HepG2 (cell line): ENCODE measurements around the gene PDPK1. TPM values are rescaled to one million over a fixed set of nuclear protein-coding genes. Genes with fewer than 3 reads are reported as not detected.

Source experiments
- FOSL1 ChIP-seq: sonication (generic); formaldehyde crosslinking; IDR thresholded peaks from 2 replicates; pipeline ENCODE4 v1.9.0; 2021; ENCODE audit warnings: missing genetic modification reagents, borderline replicate concordance
- HOXA3 ChIP-seq: sonication (generic); formaldehyde crosslinking; IDR thresholded peaks from 2 replicates; pipeline ENCODE4 v1.5.0; 2020; ENCODE audit warnings: missing genetic modification reagents
- KLF15 ChIP-seq: sonication (generic); formaldehyde crosslinking; IDR thresholded peaks from 2 replicates; pipeline ENCODE4 v1.8.1; 2023; ENCODE audit warnings: borderline replicate concordance, mild to moderate bottlenecking, inconsistent platforms, missing genetic modification reagents, mixed read lengths
- KMT2B ChIP-seq: IDR thresholded peaks from 2 replicates; pipeline ENCODE4 v1.6.1; 2016; ENCODE audit warnings: missing genetic modification reagents, missing compliant biosample characterization
- MAFF ChIP-seq: IDR thresholded peaks from 2 replicates; pipeline ENCODE4 v1.6.1; 2011; ENCODE audit warnings: low read depth, low read length, improper control_type of control experiment
- MBNL3 ChIP-seq: fragments of 250-450 bp; sonication (Bioruptor Pico); conservative IDR thresholded peaks from 2 replicates; pipeline ENCODE4 v1.8.0; 2022; ENCODE audit warnings: mild to moderate bottlenecking, inconsistent platforms
- NR1H2 ChIP-seq: sonication (generic); formaldehyde crosslinking; IDR thresholded peaks from 2 replicates; pipeline ENCODE4 v1.8.1; 2022; ENCODE audit warnings: low read depth, missing genetic modification reagents, borderline replicate concordance
- PHB2 ChIP-seq: fragments of 450-650 bp; IDR thresholded peaks from 2 replicates; pipeline ENCODE4 v1.6.1; 2018; ENCODE audit not compliant: partially characterized antibody
- SP2 ChIP-seq: sonication (generic); formaldehyde crosslinking; IDR thresholded peaks from 2 replicates; pipeline ENCODE4 v1.5.1; 2020; ENCODE audit warnings: mild to moderate bottlenecking, missing genetic modification reagents
- U2AF1 ChIP-seq: fragments of 200-400 bp; formaldehyde crosslinking; optimal IDR thresholded peaks from 2 replicates; pipeline ENCODE3; 2017; ENCODE audit warnings: mild to moderate bottlenecking, low read depth, low read length
- ZFP37 ChIP-seq: sonication (generic); formaldehyde crosslinking; IDR thresholded peaks from 2 replicates; pipeline ENCODE4 v1.4.0; 2020; ENCODE audit warnings: missing genetic modification reagents, borderline replicate concordance
- ZNF160 ChIP-seq: sonication (generic); formaldehyde crosslinking; IDR thresholded peaks from 2 replicates; pipeline ENCODE4 v1.8.0; 2022; ENCODE audit warnings: mild to moderate bottlenecking, inconsistent platforms, missing genetic modification reagents
- ZNF788 ChIP-seq: sonication (generic); formaldehyde crosslinking; IDR thresholded peaks from 2 replicates; pipeline ENCODE4 v1.5.0; 2020; ENCODE audit warnings: mild to moderate bottlenecking, missing genetic modification reagents, borderline replicate concordance
- ZNF839 ChIP-seq: sonication (generic); formaldehyde crosslinking; IDR thresholded peaks from 2 replicates; pipeline ENCODE4 v1.4.0; 2020; ENCODE audit warnings: missing genetic modification reagents, mild to moderate bottlenecking, borderline replicate concordance
- polyA plus RNA-seq, 8 experiments: library from polyadenylated mRNA; depleted of rRNA in 3 of 8; stranded (reverse) in 7 of 8; unstranded in 1 of 8; fragments of >200 nt; fragmentation: Illumina TruSeq in 4 of 8; extraction: Trizol in 4 of 8; gene quantifications; 2 replicates each; pipeline versions ENCODE4 v1.2.1 to v1.2.3, GENCODE V29; 2011 to 2016; ENCODE audit warnings: low read depth in 4 of 8, missing spikeins in 1 of 8, mixed read lengths in 1 of 8; ENCODE audit not compliant: insufficient read depth in 1 of 8
- total RNA-seq, 5 experiments: library from RNA; depleted of rRNA; stranded (reverse); fragments of >200 nt; fragmentation: Illumina TruSeq; extraction: Trizol; gene quantifications; 2 replicates each; pipeline ENCODE4 v1.2.3, GENCODE V29; 2016; ENCODE audit warnings: low read depth in 1 of 5
- TF ChIP-seq, protein P1 (sequence below): sonication (generic); formaldehyde crosslinking; IDR thresholded peaks from 2 replicates; pipeline ENCODE4 v1.8.0; 2022; ENCODE audit warnings: mild to moderate bottlenecking, missing genetic modification reagents, moderate library complexity
- TF ChIP-seq, protein P2 (sequence below): sonication (generic); formaldehyde crosslinking; IDR thresholded peaks from 2 replicates; pipeline ENCODE4 v1.4.0; 2020; ENCODE audit warnings: missing genetic modification reagents, borderline replicate concordance
- TF ChIP-seq, protein P3 (sequence below): sonication (generic); formaldehyde crosslinking; IDR thresholded peaks from 2 replicates; pipeline ENCODE4 v1.4.0; 2020; ENCODE audit warnings: mild to moderate bottlenecking, missing genetic modification reagents
- TF ChIP-seq, protein P4 (sequence below): sonication (generic); formaldehyde crosslinking; IDR thresholded peaks from 2 replicates; pipeline ENCODE4 v1.4.0; 2020; ENCODE audit warnings: missing genetic modification reagents, mild to moderate bottlenecking, borderline replicate concordance

Gene PDPK1
- total and polyA plus RNA-seq, 2 of the 13 experiments (the other 11 are each of a cell fraction or from before 2014, with no cell fraction given) = 59.6 to 129 TPM

DNA sequence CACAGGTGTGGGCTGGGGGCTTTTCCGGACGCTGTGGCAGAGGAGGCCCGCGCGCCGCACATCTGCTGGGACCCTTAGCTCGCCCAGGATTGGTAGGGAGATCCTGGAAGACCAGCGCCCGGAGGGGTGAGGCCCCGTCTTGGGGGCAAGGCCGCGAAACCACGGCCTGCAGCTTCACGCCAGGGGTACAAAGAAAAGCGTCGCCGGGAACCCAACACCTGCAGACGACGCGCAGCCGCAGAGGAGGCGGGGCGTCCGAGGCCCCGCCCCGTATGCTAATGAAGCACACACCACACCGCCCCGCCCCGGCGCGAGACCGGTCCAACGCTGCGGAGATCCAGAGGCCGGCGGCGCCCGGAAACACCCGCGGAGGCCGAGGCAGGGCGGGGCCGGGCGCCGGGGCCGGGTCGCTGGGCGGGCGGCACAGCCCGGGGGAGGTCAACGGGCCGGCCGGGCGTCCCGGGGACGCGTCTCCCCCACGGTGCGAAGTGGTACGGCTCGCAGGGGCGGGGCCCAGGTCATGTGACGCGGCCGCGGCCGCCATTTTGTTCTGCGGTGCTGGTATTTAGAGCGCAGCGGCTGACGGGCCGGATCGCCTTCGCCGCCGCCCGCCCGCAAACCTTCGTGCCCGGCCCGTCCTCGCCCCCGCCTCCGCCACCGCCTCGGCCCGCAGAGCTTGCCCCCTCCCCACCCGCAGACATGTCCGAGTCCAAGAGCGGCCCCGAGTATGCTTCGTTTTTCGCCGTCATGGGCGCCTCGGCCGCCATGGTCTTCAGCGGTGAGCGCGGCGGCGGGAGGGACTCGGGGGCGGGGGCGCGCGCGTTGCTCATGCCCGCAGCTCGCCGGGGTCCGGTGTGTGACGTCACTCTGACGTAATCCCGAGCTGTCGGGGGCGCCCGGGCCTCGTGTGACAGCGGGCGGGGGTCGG lies 24.2 kb upstream of the PDPK1 start, which contains the start of gene ATP6V0C (continued):
- TF ChIP-seq, protein P1, sequence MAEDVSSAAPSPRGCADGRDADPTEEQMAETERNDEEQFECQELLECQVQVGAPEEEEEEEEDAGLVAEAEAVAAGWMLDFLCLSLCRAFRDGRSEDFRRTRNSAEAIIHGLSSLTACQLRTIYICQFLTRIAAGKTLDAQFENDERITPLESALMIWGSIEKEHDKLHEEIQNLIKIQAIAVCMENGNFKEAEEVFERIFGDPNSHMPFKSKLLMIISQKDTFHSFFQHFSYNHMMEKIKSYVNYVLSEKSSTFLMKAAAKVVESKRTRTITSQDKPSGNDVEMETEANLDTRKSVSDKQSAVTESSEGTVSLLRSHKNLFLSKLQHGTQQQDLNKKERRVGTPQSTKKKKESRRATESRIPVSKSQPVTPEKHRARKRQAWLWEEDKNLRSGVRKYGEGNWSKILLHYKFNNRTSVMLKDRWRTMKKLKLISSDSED (CRISPR knock-in tag) = no peak
- TF ChIP-seq MBNL3 (CRISPR knock-in tag) (no peak), KLF15 (CRISPR knock-in tag) (no peak), ZNF839 (CRISPR knock-in tag) (no peak; the same call in 1 of the 2 replicates), U2AF1 (peak; percentile 48), ZNF788 (CRISPR knock-in tag) (no peak; the same call in 1 of the 2 replicates), PHB2 (no peak), KMT2B (no peak), ZNF160 (CRISPR knock-in tag) (0 out of 2 replicates have a peak, but pooled peaks have one; percentile 11), HOXA3 (CRISPR knock-in tag) (peak; percentile 97), ZFP37 (CRISPR knock-in tag) (no peak), SP2 (CRISPR knock-in tag) (no peak), MAFF (no peak), NR1H2 (CRISPR knock-in tag) (no peak), FOSL1 (CRISPR knock-in tag) (no peak)
- TF ChIP-seq, protein P2, sequence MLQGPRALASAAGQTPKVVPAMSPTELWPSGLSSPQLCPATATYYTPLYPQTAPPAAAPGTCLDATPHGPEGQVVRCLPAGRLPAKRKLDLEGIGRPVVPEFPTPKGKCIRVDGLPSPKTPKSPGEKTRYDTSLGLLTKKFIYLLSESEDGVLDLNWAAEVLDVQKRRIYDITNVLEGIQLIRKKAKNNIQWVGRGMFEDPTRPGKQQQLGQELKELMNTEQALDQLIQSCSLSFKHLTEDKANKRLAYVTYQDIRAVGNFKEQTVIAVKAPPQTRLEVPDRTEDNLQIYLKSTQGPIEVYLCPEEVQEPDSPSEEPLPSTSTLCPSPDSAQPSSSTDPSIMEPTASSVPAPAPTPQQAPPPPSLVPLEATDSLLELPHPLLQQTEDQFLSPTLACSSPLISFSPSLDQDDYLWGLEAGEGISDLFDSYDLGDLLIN (CRISPR knock-in tag) = no peak
- TF ChIP-seq, protein P3, sequence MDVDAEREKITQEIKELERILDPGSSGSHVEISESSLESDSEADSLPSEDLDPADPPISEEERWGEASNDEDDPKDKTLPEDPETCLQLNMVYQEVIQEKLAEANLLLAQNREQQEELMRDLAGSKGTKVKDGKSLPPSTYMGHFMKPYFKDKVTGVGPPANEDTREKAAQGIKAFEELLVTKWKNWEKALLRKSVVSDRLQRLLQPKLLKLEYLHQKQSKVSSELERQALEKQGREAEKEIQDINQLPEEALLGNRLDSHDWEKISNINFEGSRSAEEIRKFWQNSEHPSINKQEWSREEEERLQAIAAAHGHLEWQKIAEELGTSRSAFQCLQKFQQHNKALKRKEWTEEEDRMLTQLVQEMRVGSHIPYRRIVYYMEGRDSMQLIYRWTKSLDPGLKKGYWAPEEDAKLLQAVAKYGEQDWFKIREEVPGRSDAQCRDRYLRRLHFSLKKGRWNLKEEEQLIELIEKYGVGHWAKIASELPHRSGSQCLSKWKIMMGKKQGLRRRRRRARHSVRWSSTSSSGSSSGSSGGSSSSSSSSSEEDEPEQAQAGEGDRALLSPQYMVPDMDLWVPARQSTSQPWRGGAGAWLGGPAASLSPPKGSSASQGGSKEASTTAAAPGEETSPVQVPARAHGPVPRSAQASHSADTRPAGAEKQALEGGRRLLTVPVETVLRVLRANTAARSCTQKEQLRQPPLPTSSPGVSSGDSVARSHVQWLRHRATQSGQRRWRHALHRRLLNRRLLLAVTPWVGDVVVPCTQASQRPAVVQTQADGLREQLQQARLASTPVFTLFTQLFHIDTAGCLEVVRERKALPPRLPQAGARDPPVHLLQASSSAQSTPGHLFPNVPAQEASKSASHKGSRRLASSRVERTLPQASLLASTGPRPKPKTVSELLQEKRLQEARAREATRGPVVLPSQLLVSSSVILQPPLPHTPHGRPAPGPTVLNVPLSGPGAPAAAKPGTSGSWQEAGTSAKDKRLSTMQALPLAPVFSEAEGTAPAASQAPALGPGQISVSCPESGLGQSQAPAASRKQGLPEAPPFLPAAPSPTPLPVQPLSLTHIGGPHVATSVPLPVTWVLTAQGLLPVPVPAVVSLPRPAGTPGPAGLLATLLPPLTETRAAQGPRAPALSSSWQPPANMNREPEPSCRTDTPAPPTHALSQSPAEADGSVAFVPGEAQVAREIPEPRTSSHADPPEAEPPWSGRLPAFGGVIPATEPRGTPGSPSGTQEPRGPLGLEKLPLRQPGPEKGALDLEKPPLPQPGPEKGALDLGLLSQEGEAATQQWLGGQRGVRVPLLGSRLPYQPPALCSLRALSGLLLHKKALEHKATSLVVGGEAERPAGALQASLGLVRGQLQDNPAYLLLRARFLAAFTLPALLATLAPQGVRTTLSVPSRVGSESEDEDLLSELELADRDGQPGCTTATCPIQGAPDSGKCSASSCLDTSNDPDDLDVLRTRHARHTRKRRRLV (CRISPR knock-in tag) = no peak
- TF ChIP-seq, protein P4, sequence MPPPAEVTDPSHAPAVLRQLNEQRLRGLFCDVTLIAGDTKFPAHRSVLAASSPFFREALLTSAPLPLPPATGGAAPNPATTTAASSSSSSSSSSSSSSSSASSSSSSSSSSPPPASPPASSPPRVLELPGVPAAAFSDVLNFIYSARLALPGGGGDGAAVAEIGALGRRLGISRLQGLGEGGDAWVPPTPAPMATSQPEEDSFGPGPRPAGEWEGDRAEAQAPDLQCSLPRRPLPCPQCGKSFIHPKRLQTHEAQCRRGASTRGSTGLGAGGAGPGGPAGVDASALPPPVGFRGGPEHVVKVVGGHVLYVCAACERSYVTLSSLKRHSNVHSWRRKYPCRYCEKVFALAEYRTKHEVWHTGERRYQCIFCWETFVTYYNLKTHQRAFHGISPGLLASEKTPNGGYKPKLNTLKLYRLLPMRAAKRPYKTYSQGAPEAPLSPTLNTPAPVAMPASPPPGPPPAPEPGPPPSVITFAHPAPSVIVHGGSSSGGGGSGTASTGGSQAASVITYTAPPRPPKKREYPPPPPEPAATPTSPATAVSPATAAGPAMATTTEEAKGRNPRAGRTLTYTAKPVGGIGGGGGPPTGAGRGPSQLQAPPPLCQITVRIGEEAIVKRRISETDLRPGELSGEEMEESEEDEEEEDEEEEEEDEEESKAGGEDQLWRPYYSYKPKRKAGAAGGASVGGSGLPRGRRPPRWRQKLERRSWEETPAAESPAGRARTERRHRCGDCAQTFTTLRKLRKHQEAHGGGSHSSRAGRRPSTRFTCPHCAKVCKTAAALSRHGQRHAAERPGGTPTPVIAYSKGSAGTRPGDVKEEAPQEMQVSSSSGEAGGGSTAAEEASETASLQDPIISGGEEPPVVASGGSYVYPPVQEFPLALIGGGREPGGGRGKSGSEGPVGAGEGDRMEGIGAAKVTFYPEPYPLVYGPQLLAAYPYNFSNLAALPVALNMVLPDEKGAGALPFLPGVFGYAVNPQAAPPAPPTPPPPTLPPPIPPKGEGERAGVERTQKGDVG (CRISPR knock-in tag) = no peak
